ENCODE results near the gene EXOC3L1.

The EXOC3L1 gene

GRCh38 chr16:67190041-67190440 lies at the start of gene EXOC3L1:
Gene EXOC3L1, minus strand, starts transcription at chr16:67190136. Its CDS starts 460 bp downstream, at chr16:67189676.
- no peak for DNase-seq

GRCh38 chr16:67238806-67239470 lies 49.0 kb upstream of the EXOC3L1 start:
- DNase-seq: no peak

- DNase-seq: no peak
Measured at GRCh38 chr16:67238278-67238575, 48.3 kb upstream of the EXOC3L1 start.

GRCh38 chr16:67237396-67238277 lies 47.7 kb upstream of the EXOC3L1 start:
- DNase-seq: no peak

GRCh38 chr16:67236563-67237395 lies 46.8 kb upstream of the EXOC3L1 start:
- DNase-seq: no peak

- DNase-seq: no peak
Measured at GRCh38 chr16:67235816-67236562, 46.1 kb upstream of the EXOC3L1 start.

- DNase-seq: no peak
Measured at GRCh38 chr16:67234180-67234597, 44.3 kb upstream of the EXOC3L1 start.

GRCh38 chr16:67233596-67233995 lies 43.7 kb upstream of the EXOC3L1 start:
- no peak for DNase-seq

GRCh38 chr16:67230809-67231660 lies 41.1 kb upstream of the EXOC3L1 start:
- DNase-seq: no peak

- no peak for DNase-seq
Measured at GRCh38 chr16:67229906-67230808, 40.2 kb upstream of the EXOC3L1 start.

GRCh38 chr16:67228905-67229304 lies 39.0 kb upstream of the EXOC3L1 start:
- DNase-seq: no peak

- DNase-seq: no peak
Measured at GRCh38 chr16:67228034-67228785, 38.3 kb upstream of the EXOC3L1 start.

GRCh38 chr16:67227567-67227921 lies 37.6 kb upstream of the EXOC3L1 start:
- DNase-seq: no peak

- DNase-seq: peak; percentile 93 to 95
Measured at GRCh38 chr16:67226804-67227566, 37.0 kb upstream of the EXOC3L1 start, which contains the start of gene TMEM208. Gene TMEM208, plus strand, starts transcription at chr16:67227130. Its CDS starts 89 bp downstream, at chr16:67227219.

- no peak for DNase-seq
Measured at GRCh38 chr16:67226295-67226803, 36.4 kb upstream of the EXOC3L1 start.

- DNase-seq: no peak
Measured at GRCh38 chr16:67223992-67224391, 34.1 kb upstream of the EXOC3L1 start.

- no peak for DNase-seq
Measured at GRCh38 chr16:67216612-67217490, 26.9 kb upstream of the EXOC3L1 start.

- DNase-seq: no peak
Measured at GRCh38 chr16:67215706-67216105, 25.8 kb upstream of the EXOC3L1 start.

Measured in NCI-H1930 (cell line).